Cardiac fibroblast (primary cell): ENCODE data around the gene IL1R2.
A peak's percentile ranks its signal among the peaks of the same experiment; 100 is the strongest.

Experiments used
- DNase-seq, 2 donors: peaks; one replicate each; pipeline versions ENCODE4 v3.0.0 to v3.0.0-alpha.2; 2010; ENCODE audit warnings: low read depth in 2 of 2
- H3K4me3 ChIP-seq, 2 donors: replicated peaks in 1 of 2; 1 replicate in 1 of 2; 2 replicates in 1 of 2; pipeline ENCODE4 v1.5.1; 2011; ENCODE audit warnings: low read depth in 2 of 2, low read length in 2 of 2, mild to moderate bottlenecking in 2 of 2, moderate library complexity in 1 of 2
- CTCF ChIP-seq: IDR thresholded peaks from one replicate; pipeline ENCODE4 v1.5.1; 2011; ENCODE audit warnings: low read depth, mild to moderate bottlenecking, low read length, inconsistent platforms

Gene IL1R2

GRCh38 chr2:102033750-102034682 lies 42.3 kb downstream of the IL1R2 start:
- no peak overlapping the region for H3K4me3 ChIP-seq
- TF ChIP-seq CTCF = no peak
- DNase-seq = no peak

- H3K4me3 ChIP-seq = no peak overlapping the region
- TF ChIP-seq CTCF = no peak
- DNase-seq = no peak
Measured at GRCh38 chr2:102034683-102035548, 43.2 kb downstream of the IL1R2 start.

- TF ChIP-seq CTCF = no peak
- no peak overlapping the region for H3K4me3 ChIP-seq
- peak; percentile 92 for DNase-seq
Measured at GRCh38 chr2:102037681-102038080, 45.9 kb downstream of the IL1R2 start.

GRCh38 chr2:102040229-102040628 lies 48.5 kb downstream of the IL1R2 start:
- DNase-seq = peak in 1 of 2 donors; percentile 49
- no peak for TF ChIP-seq CTCF
- no peak overlapping the region for H3K4me3 ChIP-seq

- H3K4me3 ChIP-seq = no peak overlapping the region
- no peak for TF ChIP-seq CTCF
- DNase-seq = peak; percentile 76 to 81
Measured at GRCh38 chr2:102041351-102041750, 49.6 kb downstream of the IL1R2 start.

GRCh38 chr2:102042196-102043081 lies 50.7 kb downstream of the IL1R2 start:
- DNase-seq = no peak
- TF ChIP-seq CTCF = no peak
- H3K4me3 ChIP-seq = no peak overlapping the region
